Astrocyte (in vitro differentiated cells and primary cell): ENCODE data around the gene CRAT. TPM values are rescaled to one million over a fixed set of nuclear protein-coding genes. Genes with fewer than 3 reads are reported as not detected.

Experiments used
- DNase-seq: peaks from one replicate; pipeline ENCODE4 v3.0.0-alpha.2; 2010; ENCODE audit warnings: low read depth
- FAIRE-seq: peaks from 2 replicates; lab custom pipeline; 2011; peaks lifted over from hg19 to GRCh38; lab: Jason Lieb, UNC
- H2AFZ ChIP-seq: 2 replicates; pipeline ENCODE4 v1.6.0; 2012; ENCODE audit warnings: low read depth, low read length, inconsistent platforms
- H3K27ac ChIP-seq: 2 replicates; pipeline ENCODE4 v1.5.1; 2011; ENCODE audit warnings: low read depth, low read length, inconsistent platforms
- H3K27me3 ChIP-seq: 2 replicates; pipeline ENCODE4 v1.6.0; 2011; ENCODE audit warnings: low read length, inconsistent platforms; ENCODE audit not compliant: insufficient read depth
- H3K36me3 ChIP-seq: 2 replicates; pipeline ENCODE4 v1.5.1; 2011; ENCODE audit warnings: low read length, inconsistent platforms; ENCODE audit not compliant: insufficient read depth
- H3K4me1 ChIP-seq: 2 replicates; pipeline ENCODE4 v1.5.1; 2011; ENCODE audit warnings: low read length, inconsistent platforms; ENCODE audit not compliant: insufficient read depth
- H3K4me2 ChIP-seq: 2 replicates; pipeline ENCODE4 v1.6.0; 2012; ENCODE audit warnings: low read length, inconsistent platforms
- H3K4me3 ChIP-seq: 2 replicates; pipeline ENCODE4 v1.5.1; 2011; ENCODE audit warnings: low read depth, mild to moderate bottlenecking, low read length, inconsistent platforms; ENCODE audit not compliant: insufficient read depth
- H3K79me2 ChIP-seq: 2 replicates; pipeline ENCODE4 v1.6.0; 2012; ENCODE audit warnings: mild to moderate bottlenecking, low read length, inconsistent platforms; ENCODE audit not compliant: insufficient read depth
- H3K9ac ChIP-seq: 2 replicates; pipeline ENCODE4 v1.6.0; 2012; ENCODE audit warnings: mild to moderate bottlenecking, low read length, inconsistent platforms
- H3K9me3 ChIP-seq: 2 replicates; pipeline ENCODE4 v1.5.1; 2012; ENCODE audit warnings: low read depth, mild to moderate bottlenecking, low read length, inconsistent platforms; ENCODE audit not compliant: insufficient read depth
- H4K20me1 ChIP-seq: 2 replicates; pipeline ENCODE4 v1.6.0; 2012; ENCODE audit warnings: low read length, inconsistent platforms; ENCODE audit not compliant: insufficient read depth
- H3K27ac Mint-ChIP-seq: one replicate; pipeline ENCODE4 v1.8.0; 2021; ENCODE audit warnings: mild to moderate bottlenecking, mixed read lengths; ENCODE audit not compliant: unreplicated experiment
- H3K27me3 Mint-ChIP-seq: one replicate; pipeline ENCODE4 v1.8.0; 2021; ENCODE audit warnings: low read depth, mixed read lengths; ENCODE audit not compliant: unreplicated experiment
- H3K36me3 Mint-ChIP-seq: one replicate; pipeline ENCODE4 v1.8.0; 2021; ENCODE audit warnings: low read depth, mixed read lengths; ENCODE audit not compliant: unreplicated experiment
- H3K4me1 Mint-ChIP-seq: one replicate; pipeline ENCODE4 v1.8.0; 2021; ENCODE audit warnings: low read depth, mixed read lengths; ENCODE audit not compliant: unreplicated experiment
- H3K4me3 Mint-ChIP-seq: one replicate; pipeline ENCODE4 v1.8.0; 2021; ENCODE audit warnings: mild to moderate bottlenecking, moderate library complexity, mixed read lengths; ENCODE audit not compliant: unreplicated experiment
- H3K9me3 Mint-ChIP-seq: one replicate; pipeline ENCODE4 v1.8.0; 2021; ENCODE audit warnings: mild to moderate bottlenecking, mixed read lengths; ENCODE audit not compliant: unreplicated experiment
- EZH2 ChIP-seq: IDR thresholded peaks from 2 replicates; pipeline ENCODE4 v1.6.1; 2012; ENCODE audit warnings: mild to moderate bottlenecking, low read length, inconsistent platforms; ENCODE audit not compliant: insufficient read depth
- total RNA-seq: library from RNA; stranded (reverse); gene quantifications from 2 replicates; pipeline ENCODE4 v1.2.1, GENCODE V29; 2021
- TF ChIP-seq, protein P1 (sequence below): IDR thresholded peaks from 2 replicates; pipeline ENCODE4 v1.5.1; 2011; ENCODE audit warnings: low read depth, mild to moderate bottlenecking, inconsistent platforms, low read length, moderate library complexity; ENCODE audit not compliant: insufficient read depth

CRAT gene
- total RNA-seq, 1 donor from 2014 or later = 21.2 TPM

DNA sequence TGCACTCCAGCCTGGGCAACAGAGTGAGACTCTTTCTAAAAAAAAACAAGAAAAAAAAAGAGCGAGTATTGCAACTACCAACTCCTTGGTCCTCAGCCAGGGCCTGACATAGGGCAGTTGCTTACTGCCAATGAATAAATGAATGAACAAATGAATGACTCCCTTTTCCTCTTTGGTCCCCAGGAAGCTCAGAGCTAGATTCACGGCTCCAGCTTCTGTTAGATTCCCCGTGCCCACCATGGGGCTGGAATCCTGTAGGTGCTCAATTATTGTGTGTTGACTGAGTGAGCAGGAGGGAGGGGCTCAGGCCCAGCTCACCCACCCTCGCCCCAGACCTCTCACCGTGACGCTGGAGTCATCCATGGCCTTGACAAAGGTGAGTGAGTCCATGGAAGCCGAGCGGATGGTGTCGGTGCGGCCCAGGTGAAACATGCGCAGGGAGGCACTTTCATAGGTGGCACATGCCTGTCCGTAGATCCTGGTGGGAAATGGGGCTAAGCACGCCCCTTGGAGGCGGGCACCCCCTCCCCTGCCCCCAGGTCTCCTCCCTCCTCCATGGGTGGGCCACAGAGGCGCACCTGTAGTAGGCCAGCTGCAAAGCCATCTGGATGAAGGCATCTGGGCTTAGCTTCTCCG lies 12.8 kb downstream of the CRAT start:
- FAIRE-seq = no peak
- Histone ChIP-seq H2AFZ (no peak overlapping the region), H3K4me1 (no peaks in the 10 kb centered on the region)

DNA sequence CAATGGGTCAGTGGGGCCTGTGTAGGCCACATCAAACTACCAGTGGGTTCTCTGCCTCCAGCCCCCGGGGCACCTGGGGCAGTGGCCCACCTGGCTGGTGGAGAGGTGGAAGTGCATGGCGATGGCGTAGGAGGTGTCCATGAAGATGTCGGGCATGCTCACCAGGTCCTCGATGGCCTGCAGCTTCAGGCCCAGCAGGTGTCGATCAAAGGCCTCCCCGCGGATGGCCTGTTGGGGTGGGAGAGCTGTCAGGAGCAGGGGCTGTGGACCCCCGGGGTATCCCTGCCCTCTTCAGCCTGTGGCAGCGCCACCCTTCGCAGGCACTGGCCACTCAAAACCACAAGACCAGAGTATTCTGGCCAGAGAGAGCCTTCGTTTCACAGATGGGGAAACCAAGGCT lies 14.7 kb downstream of the CRAT start:
- Histone ChIP-seq H3K27ac (no peak overlapping the region), H4K20me1 (no peaks in the 10 kb centered on the region), H2AFZ (no peak overlapping the region), H3K79me2 (no peaks in the 10 kb centered on the region), H3K9me3 (no peaks in the 10 kb centered on the region), H3K4me2 (no peak overlapping the region), H3K4me3 (no peak overlapping the region), H3K27me3 (no peaks in the 10 kb centered on the region), H3K9ac (no peak overlapping the region), H3K36me3 (no peaks in the 10 kb centered on the region), H3K4me1 (no peaks in the 10 kb centered on the region)
- no peaks in the 10 kb centered on the region for H3K9me3 Mint-ChIP-seq
- DNase-seq = no peak
- no peak for FAIRE-seq
- H3K27me3 Mint-ChIP-seq = no peaks in the 10 kb centered on the region
- peaks cover 15% of the 10 kb centered on the region for H3K36me3 Mint-ChIP-seq
- no peak for TF ChIP-seq EZH2
- TF ChIP-seq, protein P1, sequence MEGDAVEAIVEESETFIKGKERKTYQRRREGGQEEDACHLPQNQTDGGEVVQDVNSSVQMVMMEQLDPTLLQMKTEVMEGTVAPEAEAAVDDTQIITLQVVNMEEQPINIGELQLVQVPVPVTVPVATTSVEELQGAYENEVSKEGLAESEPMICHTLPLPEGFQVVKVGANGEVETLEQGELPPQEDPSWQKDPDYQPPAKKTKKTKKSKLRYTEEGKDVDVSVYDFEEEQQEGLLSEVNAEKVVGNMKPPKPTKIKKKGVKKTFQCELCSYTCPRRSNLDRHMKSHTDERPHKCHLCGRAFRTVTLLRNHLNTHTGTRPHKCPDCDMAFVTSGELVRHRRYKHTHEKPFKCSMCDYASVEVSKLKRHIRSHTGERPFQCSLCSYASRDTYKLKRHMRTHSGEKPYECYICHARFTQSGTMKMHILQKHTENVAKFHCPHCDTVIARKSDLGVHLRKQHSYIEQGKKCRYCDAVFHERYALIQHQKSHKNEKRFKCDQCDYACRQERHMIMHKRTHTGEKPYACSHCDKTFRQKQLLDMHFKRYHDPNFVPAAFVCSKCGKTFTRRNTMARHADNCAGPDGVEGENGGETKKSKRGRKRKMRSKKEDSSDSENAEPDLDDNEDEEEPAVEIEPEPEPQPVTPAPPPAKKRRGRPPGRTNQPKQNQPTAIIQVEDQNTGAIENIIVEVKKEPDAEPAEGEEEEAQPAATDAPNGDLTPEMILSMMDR = no peak
- no peak overlapping the region for H3K4me3 Mint-ChIP-seq
- H3K27ac Mint-ChIP-seq = no peak overlapping the region
- H3K4me1 Mint-ChIP-seq = no peaks in the 10 kb centered on the region

More for the DNA sequence above, 12.8 kb downstream of the CRAT start:
- Histone ChIP-seq H3K9ac (no peak overlapping the region), H4K20me1 (no peaks in the 10 kb centered on the region), H3K27ac (no peak overlapping the region), H3K79me2 (no peaks in the 10 kb centered on the region), H3K27me3 (no peaks in the 10 kb centered on the region), H3K4me3 (no peak overlapping the region), H3K36me3 (no peaks in the 10 kb centered on the region), H3K9me3 (no peaks in the 10 kb centered on the region), H3K4me2 (no peak overlapping the region)
- Mint-ChIP-seq H3K27ac (no peak overlapping the region), H3K4me3 (no peak overlapping the region), H3K9me3 (no peaks in the 10 kb centered on the region), H3K36me3 (peaks cover 21% of the 10 kb centered on the region), H3K4me1 (no peaks in the 10 kb centered on the region), H3K27me3 (peaks cover 5% of the 10 kb centered on the region)
- DNase-seq = no peak
- TF ChIP-seq, protein P1 = no peak
- no peak for TF ChIP-seq EZH2

DNA sequence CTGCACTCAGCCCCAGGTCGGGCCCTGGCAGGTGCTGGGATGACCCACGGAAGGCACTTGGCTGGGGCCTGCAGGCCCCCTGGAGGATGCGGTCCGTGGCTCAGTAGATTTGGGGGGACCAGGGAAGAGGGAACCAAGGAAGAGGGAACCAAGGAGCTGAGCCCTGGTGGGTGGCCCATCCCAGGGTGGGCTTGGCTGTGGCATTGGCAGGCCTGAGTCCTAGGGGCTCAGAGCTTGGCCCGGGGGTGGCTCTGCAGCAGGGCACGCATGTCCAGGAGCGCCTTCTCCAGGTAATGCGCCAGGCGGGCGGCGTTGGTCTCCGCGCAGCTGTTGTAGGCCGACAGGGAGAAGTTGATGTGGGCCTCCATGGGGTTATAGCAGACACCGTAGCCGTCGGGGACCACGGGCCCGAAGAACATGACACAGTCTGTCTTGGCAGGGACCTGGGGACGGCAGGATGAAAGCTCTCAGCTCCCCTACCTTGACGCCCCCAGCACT lies 15.4 kb downstream of the CRAT start:
- peak overlapping the region; percentile 26 for H3K27ac Mint-ChIP-seq
- Histone ChIP-seq H3K9me3 (no peaks in the 10 kb centered on the region), H3K9ac (no peak overlapping the region), H3K4me3 (no peak overlapping the region), H3K79me2 (no peaks in the 10 kb centered on the region), H4K20me1 (no peaks in the 10 kb centered on the region), H3K4me2 (no peak overlapping the region), H3K36me3 (no peaks in the 10 kb centered on the region), H3K27ac (no peak overlapping the region), H3K27me3 (no peaks in the 10 kb centered on the region), H3K4me1 (no peaks in the 10 kb centered on the region), H2AFZ (no peak overlapping the region)
- FAIRE-seq (no peak), DNase-seq (no peak)
- H3K36me3 Mint-ChIP-seq = peaks cover 15% of the 10 kb centered on the region
- H3K4me1 Mint-ChIP-seq = no peaks in the 10 kb centered on the region
- no peaks in the 10 kb centered on the region for H3K9me3 Mint-ChIP-seq
- H3K4me3 Mint-ChIP-seq = no peak overlapping the region
- TF ChIP-seq, protein P1 = no peak
- TF ChIP-seq EZH2 = no peak
- no peaks in the 10 kb centered on the region for H3K27me3 Mint-ChIP-seq
